Astrocyte (in vitro differentiated cells and primary cell): ENCODE data around the gene APOBEC4. TPM values are rescaled to one million over a fixed set of nuclear protein-coding genes. Genes with fewer than 3 reads are reported as not detected.

Experiments used
- DNase-seq: peaks from one replicate; pipeline ENCODE4 v3.0.0-alpha.2; 2010; ENCODE audit warnings: low read depth
- FAIRE-seq: peaks from 2 replicates; lab custom pipeline; 2011; peaks lifted over from hg19 to GRCh38; lab: Jason Lieb, UNC
- H2AFZ ChIP-seq: 2 replicates; pipeline ENCODE4 v1.6.0; 2012; ENCODE audit warnings: low read depth, low read length, inconsistent platforms
- H3K27ac ChIP-seq: 2 replicates; pipeline ENCODE4 v1.5.1; 2011; ENCODE audit warnings: low read depth, low read length, inconsistent platforms
- H3K27me3 ChIP-seq: 2 replicates; pipeline ENCODE4 v1.6.0; 2011; ENCODE audit warnings: low read length, inconsistent platforms; ENCODE audit not compliant: insufficient read depth
- H3K36me3 ChIP-seq: 2 replicates; pipeline ENCODE4 v1.5.1; 2011; ENCODE audit warnings: low read length, inconsistent platforms; ENCODE audit not compliant: insufficient read depth
- H3K4me1 ChIP-seq: 2 replicates; pipeline ENCODE4 v1.5.1; 2011; ENCODE audit warnings: low read length, inconsistent platforms; ENCODE audit not compliant: insufficient read depth
- H3K4me2 ChIP-seq: 2 replicates; pipeline ENCODE4 v1.6.0; 2012; ENCODE audit warnings: low read length, inconsistent platforms
- H3K4me3 ChIP-seq: 2 replicates; pipeline ENCODE4 v1.5.1; 2011; ENCODE audit warnings: low read depth, mild to moderate bottlenecking, low read length, inconsistent platforms; ENCODE audit not compliant: insufficient read depth
- H3K79me2 ChIP-seq: 2 replicates; pipeline ENCODE4 v1.6.0; 2012; ENCODE audit warnings: mild to moderate bottlenecking, low read length, inconsistent platforms; ENCODE audit not compliant: insufficient read depth
- H3K9ac ChIP-seq: 2 replicates; pipeline ENCODE4 v1.6.0; 2012; ENCODE audit warnings: mild to moderate bottlenecking, low read length, inconsistent platforms
- H3K9me3 ChIP-seq: 2 replicates; pipeline ENCODE4 v1.5.1; 2012; ENCODE audit warnings: low read depth, mild to moderate bottlenecking, low read length, inconsistent platforms; ENCODE audit not compliant: insufficient read depth
- H4K20me1 ChIP-seq: 2 replicates; pipeline ENCODE4 v1.6.0; 2012; ENCODE audit warnings: low read length, inconsistent platforms; ENCODE audit not compliant: insufficient read depth
- H3K27ac Mint-ChIP-seq: one replicate; pipeline ENCODE4 v1.8.0; 2021; ENCODE audit warnings: mild to moderate bottlenecking, mixed read lengths; ENCODE audit not compliant: unreplicated experiment
- H3K27me3 Mint-ChIP-seq: one replicate; pipeline ENCODE4 v1.8.0; 2021; ENCODE audit warnings: low read depth, mixed read lengths; ENCODE audit not compliant: unreplicated experiment
- H3K36me3 Mint-ChIP-seq: one replicate; pipeline ENCODE4 v1.8.0; 2021; ENCODE audit warnings: low read depth, mixed read lengths; ENCODE audit not compliant: unreplicated experiment
- H3K4me1 Mint-ChIP-seq: one replicate; pipeline ENCODE4 v1.8.0; 2021; ENCODE audit warnings: low read depth, mixed read lengths; ENCODE audit not compliant: unreplicated experiment
- H3K4me3 Mint-ChIP-seq: one replicate; pipeline ENCODE4 v1.8.0; 2021; ENCODE audit warnings: mild to moderate bottlenecking, moderate library complexity, mixed read lengths; ENCODE audit not compliant: unreplicated experiment
- H3K9me3 Mint-ChIP-seq: one replicate; pipeline ENCODE4 v1.8.0; 2021; ENCODE audit warnings: mild to moderate bottlenecking, mixed read lengths; ENCODE audit not compliant: unreplicated experiment
- EZH2 ChIP-seq: IDR thresholded peaks from 2 replicates; pipeline ENCODE4 v1.6.1; 2012; ENCODE audit warnings: mild to moderate bottlenecking, low read length, inconsistent platforms; ENCODE audit not compliant: insufficient read depth
- total RNA-seq: library from RNA; stranded (reverse); gene quantifications from 2 replicates; pipeline ENCODE4 v1.2.1, GENCODE V29; 2021
- TF ChIP-seq, protein P1 (sequence below): IDR thresholded peaks from 2 replicates; pipeline ENCODE4 v1.5.1; 2011; ENCODE audit warnings: low read depth, mild to moderate bottlenecking, inconsistent platforms, low read length, moderate library complexity; ENCODE audit not compliant: insufficient read depth

The APOBEC4 gene
- total RNA-seq, 1 donor from 2014 or later = not detected

DNA sequence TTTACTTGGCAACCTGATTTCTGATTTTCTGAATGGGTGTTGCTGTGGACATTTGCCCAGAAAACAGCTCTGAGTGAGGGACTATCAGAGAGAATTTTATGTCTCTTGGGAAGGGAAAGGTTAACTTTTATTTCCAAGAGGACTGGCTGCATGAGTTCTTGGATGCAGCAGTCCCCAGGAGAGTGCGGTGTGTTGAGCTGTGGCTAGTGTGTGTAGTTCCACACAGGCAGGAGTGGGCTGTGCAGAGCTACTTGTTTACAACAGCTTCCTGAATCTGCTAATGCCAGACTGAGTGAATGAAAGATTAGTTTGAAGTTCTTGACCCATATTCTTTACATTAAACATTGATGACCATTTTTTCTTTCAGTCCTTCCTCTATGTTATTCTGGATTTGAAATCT is 41.0 kb upstream of the APOBEC4 start:
- no peaks in the 10 kb centered on the region for H3K4me1 ChIP-seq
- Mint-ChIP-seq H3K27me3 (no peaks in the 10 kb centered on the region), H3K36me3 (no peaks in the 10 kb centered on the region), H3K4me3 (no peak overlapping the region), H3K4me1 (peaks cover 10% of the 10 kb centered on the region), H3K9me3 (no peaks in the 10 kb centered on the region), H3K27ac (no peak overlapping the region)
- H2AFZ ChIP-seq = no peak overlapping the region
- H3K27me3 ChIP-seq = no peaks in the 10 kb centered on the region
- no peak overlapping the region for H3K27ac ChIP-seq
- no peaks in the 10 kb centered on the region for H3K79me2 ChIP-seq
- no peak overlapping the region for H3K9ac ChIP-seq
- no peaks in the 10 kb centered on the region for H4K20me1 ChIP-seq
- no peak for TF ChIP-seq EZH2
- TF ChIP-seq, protein P1, sequence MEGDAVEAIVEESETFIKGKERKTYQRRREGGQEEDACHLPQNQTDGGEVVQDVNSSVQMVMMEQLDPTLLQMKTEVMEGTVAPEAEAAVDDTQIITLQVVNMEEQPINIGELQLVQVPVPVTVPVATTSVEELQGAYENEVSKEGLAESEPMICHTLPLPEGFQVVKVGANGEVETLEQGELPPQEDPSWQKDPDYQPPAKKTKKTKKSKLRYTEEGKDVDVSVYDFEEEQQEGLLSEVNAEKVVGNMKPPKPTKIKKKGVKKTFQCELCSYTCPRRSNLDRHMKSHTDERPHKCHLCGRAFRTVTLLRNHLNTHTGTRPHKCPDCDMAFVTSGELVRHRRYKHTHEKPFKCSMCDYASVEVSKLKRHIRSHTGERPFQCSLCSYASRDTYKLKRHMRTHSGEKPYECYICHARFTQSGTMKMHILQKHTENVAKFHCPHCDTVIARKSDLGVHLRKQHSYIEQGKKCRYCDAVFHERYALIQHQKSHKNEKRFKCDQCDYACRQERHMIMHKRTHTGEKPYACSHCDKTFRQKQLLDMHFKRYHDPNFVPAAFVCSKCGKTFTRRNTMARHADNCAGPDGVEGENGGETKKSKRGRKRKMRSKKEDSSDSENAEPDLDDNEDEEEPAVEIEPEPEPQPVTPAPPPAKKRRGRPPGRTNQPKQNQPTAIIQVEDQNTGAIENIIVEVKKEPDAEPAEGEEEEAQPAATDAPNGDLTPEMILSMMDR = no peak
- H3K36me3 ChIP-seq = no peaks in the 10 kb centered on the region
- no peak overlapping the region for H3K4me3 ChIP-seq
- FAIRE-seq (no peak), DNase-seq (no peak)
- H3K9me3 ChIP-seq = no peaks in the 10 kb centered on the region
- H3K4me2 ChIP-seq = no peak overlapping the region

DNA sequence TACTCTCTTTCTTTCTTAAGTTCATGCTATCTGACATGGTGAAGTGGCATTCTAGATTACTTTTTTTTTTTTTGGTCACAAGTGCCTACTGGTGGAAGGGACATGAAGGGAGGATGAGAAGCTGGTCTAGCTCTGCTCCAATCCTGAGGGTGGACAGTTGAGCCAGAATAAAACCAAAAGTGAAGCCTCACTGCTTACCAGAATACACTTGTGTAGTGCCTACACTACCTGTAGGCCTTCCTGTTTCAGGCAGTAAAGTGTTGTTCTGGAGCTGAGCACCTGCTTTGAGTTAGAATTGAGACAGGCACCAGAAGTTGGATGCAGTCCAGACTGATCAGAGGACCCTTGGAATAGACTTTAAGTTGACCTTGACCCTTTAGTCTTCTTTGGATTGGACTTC is 40.4 kb upstream of the APOBEC4 start:
- Mint-ChIP-seq H3K27ac (no peak overlapping the region), H3K4me3 (no peak overlapping the region), H3K27me3 (no peaks in the 10 kb centered on the region), H3K9me3 (no peaks in the 10 kb centered on the region), H3K36me3 (no peaks in the 10 kb centered on the region), H3K4me1 (peaks cover 7% of the 10 kb centered on the region)
- Histone ChIP-seq H3K9ac (no peak overlapping the region), H2AFZ (no peak overlapping the region), H3K27ac (no peak overlapping the region), H3K79me2 (no peaks in the 10 kb centered on the region), H3K4me1 (no peaks in the 10 kb centered on the region), H3K4me2 (no peak overlapping the region), H3K36me3 (no peaks in the 10 kb centered on the region), H4K20me1 (no peaks in the 10 kb centered on the region), H3K4me3 (no peak overlapping the region), H3K27me3 (no peaks in the 10 kb centered on the region), H3K9me3 (no peaks in the 10 kb centered on the region)
- DNase-seq (no peak), FAIRE-seq (no peak)
- no peak for TF ChIP-seq EZH2
- TF ChIP-seq, protein P1 = no peak

DNA sequence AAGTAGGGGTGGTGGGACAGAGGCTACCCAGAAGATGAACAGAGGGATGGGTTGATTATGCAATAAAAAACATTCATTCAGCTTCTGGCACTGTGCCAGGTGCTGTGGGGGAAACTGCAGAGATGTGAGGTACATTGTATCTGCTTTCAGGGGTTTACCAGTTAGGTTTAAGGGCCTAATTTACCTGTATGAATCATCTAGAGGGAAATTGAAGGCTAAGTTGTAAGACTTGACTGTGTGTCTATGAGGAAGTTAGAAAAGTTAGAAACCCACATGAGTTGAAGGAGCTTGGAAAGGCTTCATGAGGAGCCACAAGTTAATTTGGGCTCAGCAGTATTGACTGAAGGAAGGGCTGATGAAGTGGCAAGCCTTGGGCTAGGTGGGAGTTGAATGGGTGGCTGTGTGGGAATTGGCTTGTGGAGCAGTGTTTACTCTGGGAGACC is 36.7 kb upstream of the APOBEC4 start:
- no peaks in the 10 kb centered on the region for H3K4me1 ChIP-seq
- TF ChIP-seq EZH2 = no peak
- TF ChIP-seq, protein P1 = no peak
- H3K36me3 ChIP-seq = no peaks in the 10 kb centered on the region
- no peak overlapping the region for H3K9ac ChIP-seq
- no peak overlapping the region for H3K4me3 ChIP-seq
- H3K27me3 ChIP-seq = no peaks in the 10 kb centered on the region
- Mint-ChIP-seq H3K9me3 (no peaks in the 10 kb centered on the region), H3K36me3 (no peaks in the 10 kb centered on the region), H3K4me3 (no peak overlapping the region), H3K4me1 (peaks cover 7% of the 10 kb centered on the region), H3K27me3 (no peaks in the 10 kb centered on the region), H3K27ac (no peak overlapping the region)
- no peak for FAIRE-seq
- H3K9me3 ChIP-seq = no peaks in the 10 kb centered on the region
- H2AFZ ChIP-seq = no peak overlapping the region
- H3K27ac ChIP-seq = no peak overlapping the region
- no peaks in the 10 kb centered on the region for H3K79me2 ChIP-seq
- no peak overlapping the region for H3K4me2 ChIP-seq
- no peak for DNase-seq
- H4K20me1 ChIP-seq = no peaks in the 10 kb centered on the region
